K562 (cell line): ENCODE data around the gene OR10A3. TPM values are rescaled to one million over a fixed set of nuclear protein-coding genes. Genes with fewer than 3 reads are reported as not detected.

ENCODE experiments used
- ATAC-seq: fragments of 200-7000 bp; cut with Tn5 transposase; 3 replicates; pipeline ENCODE4 v1.9.1; 2020; ENCODE audit warnings: moderate library complexity
- BruUV-seq: library from RNA; stranded (reverse); fragments of 400-500 nt; replicated peaks from 2 replicates; lab custom pipeline; 2021; lab: Mats Ljungman, UMichigan
- CTCF ChIA-PET: fragments of 300-600 bp; formaldehyde crosslinking; extraction: SDS; loops from one replicate; lab custom pipeline; 2021; ENCODE audit warnings: low intra/inter-chr PET ratio; lab: Yijun Ruan, JAX
- POLR2A ChIA-PET: fragments of 300-600, 350-650 bp; sonication (Branson Sonifier 250); formaldehyde crosslinking; extraction: SDS; loops from one replicate; lab custom pipeline; 2021; ENCODE audit warnings: antibody characterized with exemption, inconsistent platforms; lab: Yijun Ruan, JAX
- DNase-seq, 4 experiments: peaks; one replicate each; pipeline versions ENCODE4 v3.0.0 to v3.0.0-alpha.2; 2011 to 2018; ENCODE audit warnings: low spot score in 3 of 4, mixed read lengths in 3 of 4; ENCODE audit errors: extremely low read depth in 1 of 4
- FAIRE-seq: peaks from 2 replicates; lab custom pipeline; 2011; peaks lifted over from hg19 to GRCh38; lab: Jason Lieb, UNC
- H2AFZ ChIP-seq: 2 replicates; pipeline ENCODE4 v1.6.0; 2011; ENCODE audit warnings: low read depth, low read length, control low read depth, inconsistent platforms
- H3K27ac ChIP-seq: fragments of 200-600 bp; 3 replicates; pipeline ENCODE4 v1.8.0; 2011; ENCODE audit warnings: low read depth, mild to moderate bottlenecking, control low read depth, inconsistent platforms, low read length, moderate library complexity, mixed read lengths; ENCODE audit errors: extremely low read depth
- H3K27me3 ChIP-seq, 2 experiments: fragments of 300-600 bp in 1 of 2; 2 replicates in 1 of 2; 3 replicates in 1 of 2; pipeline versions ENCODE4 v1.6.0 to v1.8.0; 2011; ENCODE audit warnings: inconsistent platforms in 2 of 2, low read length in 2 of 2, mild to moderate bottlenecking in 1 of 2, mixed read lengths in 1 of 2, moderate library complexity in 1 of 2; ENCODE audit not compliant: control insufficient read depth in 2 of 2, insufficient read depth in 2 of 2
- H3K36me3 ChIP-seq: fragments of 300-600 bp; 3 replicates; pipeline ENCODE4 v1.8.0; 2011; ENCODE audit warnings: mild to moderate bottlenecking, low read length, inconsistent platforms; ENCODE audit not compliant: control insufficient read depth, insufficient read depth
- H3K4me1 ChIP-seq, 2 experiments: fragments of 200-600 bp in 1 of 2; replicated peaks in 1 of 2; 2 replicates in 1 of 2; 3 replicates in 1 of 2; pipeline versions ENCODE4 v1.5.1 to v1.8.0; 2011; ENCODE audit warnings: inconsistent platforms in 2 of 2, low read length in 2 of 2, mild to moderate bottlenecking in 1 of 2, mixed read lengths in 1 of 2, moderate library complexity in 1 of 2; ENCODE audit not compliant: control insufficient read depth in 2 of 2, insufficient read depth in 2 of 2
- H3K4me2 ChIP-seq: 2 replicates; pipeline ENCODE4 v1.6.1; 2011; ENCODE audit warnings: low read length, control low read depth, inconsistent platforms, mixed read lengths; ENCODE audit not compliant: insufficient read depth
- H3K4me3 ChIP-seq: fragments of 200-600 bp; sonication (generic), shearing (Covaris generic); 2 replicates; pipeline ENCODE4 v1.5.1; 2016; ENCODE audit warnings: control low read depth, inconsistent platforms
- H3K79me2 ChIP-seq: fragments of 200-600 bp; 3 replicates; pipeline ENCODE4 v1.8.0; 2011; ENCODE audit warnings: low read length, inconsistent platforms; ENCODE audit not compliant: control insufficient read depth, insufficient read depth
- H3K9ac ChIP-seq, 2 experiments: 2 replicates each; pipeline versions ENCODE4 v1.6.0 to v1.6.1; 2011; ENCODE audit warnings: low read depth in 2 of 2, low read length in 2 of 2, control low read depth in 1 of 2, inconsistent platforms in 1 of 2, mild to moderate bottlenecking in 1 of 2, mixed read lengths in 1 of 2; ENCODE audit not compliant: insufficient read depth in 1 of 2
- H3K9me1 ChIP-seq: one replicate; pipeline ENCODE4 v1.6.0; 2011; ENCODE audit warnings: inconsistent platforms, mild to moderate bottlenecking, low read length, moderate library complexity; ENCODE audit not compliant: control insufficient read depth, insufficient read depth
- H3K9me3 ChIP-seq: replicated peaks from 2 replicates; pipeline ENCODE4 v1.5.1; 2011; ENCODE audit warnings: low read depth, low read length, inconsistent platforms; ENCODE audit not compliant: control insufficient read depth, insufficient read depth
- H4K20me1 ChIP-seq: replicated peaks from 2 replicates; pipeline ENCODE4 v1.6.1; 2011; ENCODE audit warnings: low read length, inconsistent platforms, mixed read lengths; ENCODE audit not compliant: control insufficient read depth, insufficient read depth
- ARID4B ChIP-seq: sonication (generic); formaldehyde crosslinking; IDR thresholded peaks from 2 replicates; pipeline ENCODE4 v1.8.0; 2022; ENCODE audit warnings: mild to moderate bottlenecking, missing genetic modification reagents
- BRF1 ChIP-seq: IDR thresholded peaks from 3 replicates; pipeline ENCODE4 v1.6.1; 2011; ENCODE audit warnings: borderline replicate concordance, mild to moderate bottlenecking; ENCODE audit not compliant: insufficient read length; ENCODE audit errors: extremely low read depth
- CREB3L1 ChIP-seq: fragments of 450-650 bp; IDR thresholded peaks from 2 replicates; pipeline ENCODE4 v1.6.1; 2014; ENCODE audit warnings: low read depth, mild to moderate bottlenecking, moderate library complexity, borderline replicate concordance
- ETV6 ChIP-seq, 3 experiments: fragments of 150-350 bp in 1 of 3; sonication (generic) in 1 of 3; formaldehyde crosslinking in 1 of 3; IDR thresholded peaks; 2 replicates each; pipeline versions ENCODE4 v1.6.1 to v1.8.0; 2014 to 2022; ENCODE audit warnings: borderline replicate concordance in 2 of 3, low read depth in 2 of 3, antibody characterized with exemption in 1 of 3, low read length in 1 of 3, mild to moderate bottlenecking in 1 of 3, missing genetic modification reagents in 1 of 3
- KDM5B ChIP-seq: fragments of 200-600 bp; sonication (generic); IDR thresholded peaks from 2 replicates; pipeline ENCODE4 v1.6.1; 2012; ENCODE audit warnings: low read depth, mild to moderate bottlenecking, moderate library complexity, low read length, control low read depth, inconsistent platforms; ENCODE audit not compliant: insufficient replicate concordance
- LEF1 ChIP-seq: fragments of 450-650 bp; IDR thresholded peaks from 2 replicates; pipeline ENCODE4 v1.6.1; 2016; ENCODE audit warnings: mild to moderate bottlenecking
- MEIS2 ChIP-seq: fragments of 450-650 bp; IDR thresholded peaks from 2 replicates; pipeline ENCODE4 v1.6.1; 2014; ENCODE audit warnings: mild to moderate bottlenecking; ENCODE audit not compliant: partially characterized antibody
- MTA3 ChIP-seq: fragments of 450-650 bp; formaldehyde crosslinking; IDR thresholded peaks from 2 replicates; pipeline ENCODE4 v1.6.1; 2017; ENCODE audit warnings: mild to moderate bottlenecking, borderline replicate concordance
- MYNN ChIP-seq, 2 experiments: sonication (generic); formaldehyde crosslinking in 1 of 2; IDR thresholded peaks; 2 replicates each; pipeline versions ENCODE4 v1.5.0 to v1.6.1; 2016 to 2020; ENCODE audit warnings: antibody characterized with exemption in 1 of 2, missing genetic modification reagents in 1 of 2
- SAP30 ChIP-seq: fragments of 200-600 bp; sonication (generic); IDR thresholded peaks from 2 replicates; pipeline ENCODE4 v1.6.1; 2012; ENCODE audit warnings: borderline replicate concordance, low read depth, mild to moderate bottlenecking, moderate library complexity, low read length, control low read depth, inconsistent platforms; ENCODE audit not compliant: insufficient read depth, poor library complexity, severe bottlenecking
- ZBTB9 ChIP-seq: fragments of 450-650 bp; formaldehyde crosslinking; IDR thresholded peaks from 2 replicates; pipeline ENCODE4 v1.4.0; 2020; ENCODE audit warnings: mild to moderate bottlenecking, moderate library complexity
- ZNF121 ChIP-seq: sonication (generic); formaldehyde crosslinking; conservative IDR thresholded peaks from 2 replicates; pipeline ENCODE4 v1.8.0; 2022; ENCODE audit warnings: missing genetic modification reagents
- ZNF561 ChIP-seq: fragments of 450-650 bp; formaldehyde crosslinking; conservative IDR thresholded peaks from 2 replicates; pipeline ENCODE4 v1.4.0; 2020; ENCODE audit warnings: mild to moderate bottlenecking, moderate library complexity
- WGBS: fragments of 100-300 bp; shearing (Covaris generic); methylation state at CpG from one replicate; pipeline ENCODE4 v1.1.6; 2016; ENCODE audit warnings: low coverage, mixed read lengths; ENCODE audit not compliant: insufficient coverage; ENCODE audit errors: missing lambda C conversion rate; 5-methylcytosine and 5-hydroxymethylcytosine counted together
- in situ Hi-C: fragments of 300-500 bp; cut with MboI; formaldehyde crosslinking; loops from 4 replicates; pipeline ENCODE4 v1.15.0; 2018; ENCODE audit warnings: inconsistent platforms, mixed read lengths
- intact Hi-C: fragments of 100-400 bp; cut with micrococcal nuclease; formaldehyde crosslinking; loops from 2 replicates; pipeline ENCODE4 v1.14.2; 2022
- polyA plus RNA-seq, 8 experiments: library from polyadenylated mRNA; depleted of rRNA in 4 of 8; stranded (reverse) in 5 of 8; unstranded in 3 of 8; fragments of >200 nt; fragmentation: Nextera tagmentation in 2 of 8; fragmentation: Illumina TruSeq in 1 of 8; extraction: Ambion mirVana in 2 of 8; extraction: Trizol in 1 of 8; gene quantifications; 2 replicates each; pipeline versions ENCODE4 v1.2.1 to v1.2.3, GENCODE V29; 2011 to 2014; ENCODE audit warnings: inconsistent platforms in 1 of 8, missing spikeins in 1 of 8
- total RNA-seq, 7 experiments: library from RNA; depleted of rRNA in 6 of 7; stranded (reverse); fragments of >200 nt in 6 of 7; fragmentation: Illumina TruSeq in 2 of 7; extraction: Trizol in 2 of 7; gene quantifications; 2 replicates each; pipeline versions ENCODE4 v1.2.1 to v1.2.3, GENCODE V29; 2011 to 2021; ENCODE audit warnings: low replicate concordance in 1 of 7

The OR10A3 gene
- total and polyA plus RNA-seq, 9 of the 15 experiments (the other 6 are each of a cell fraction or from before 2014, with no cell fraction given): not detected

- intact Hi-C loops (no loop called here), in situ Hi-C loops (loop anchor here (10.0 kb wide), 1 partner anchor 199 kb away; no protein-coding TSS in a partner anchor)
- Histone ChIP-seq H4K20me1 (no peaks in the 10 kb centered on the region), H3K36me3 (no peaks in the 10 kb centered on the region), H3K79me2 (no peaks in the 10 kb centered on the region), H3K4me1 (no peaks in the 10 kb centered on the region), H2AFZ (no peak overlapping the region), H3K27me3 (peaks cover 0 to 4% of the 10 kb centered on the region in 2 experiments; a peak in 1 of 5 replicates), H3K4me3 (no peak overlapping the region), H3K27ac (no peak overlapping the region), H3K9me1 (no peaks in the 10 kb centered on the region), H3K4me2 (no peak overlapping the region), H3K9ac (no peak overlapping the region), H3K9me3 (no peaks in the 10 kb centered on the region)
- no peak for FAIRE-seq
- no peak for DNase-seq
- no TSS peak for BruUV-seq
- ATAC-seq: no peak
- ChIA-PET CTCF (no interaction called here), POLR2A (no interaction called here)
- 0% methylated on average over 1 of the region's 1 CpG for WGBS
- TF ChIP-seq ZBTB9 (CRISPR knock-in tag): no peak
- TF ChIP-seq ETV6 (IDR thresholded peaks at IDR 0.05; ENCODE audit: borderline replicate concordance in 1 of 2, low read depth in 2 of 2, low read length in 1 of 2): no peak
- TF ChIP-seq ETV6 (CRISPR knock-in tag; IDR thresholded peaks at IDR 0.05; ENCODE audit: borderline replicate concordance): no peak
- no peak for TF ChIP-seq MTA3
- TF ChIP-seq ZNF561 (CRISPR knock-in tag): no peak
- no peak for TF ChIP-seq ARID4B
- no peak for TF ChIP-seq KDM5B
- no peak for TF ChIP-seq MEIS2
- no peak for TF ChIP-seq SAP30
- TF ChIP-seq MYNN (IDR thresholded peaks at IDR 0.05): no peak
- no peak for TF ChIP-seq MYNN (CRISPR knock-in tag; IDR thresholded peaks at IDR 0.05)
- TF ChIP-seq BRF1: no peak
- TF ChIP-seq ZNF121 (CRISPR knock-in tag): no peak
- no peak for TF ChIP-seq LEF1
- no peak for TF ChIP-seq CREB3L1
Observed at GRCh38 chr11:7896009-7896785, 45.3 kb downstream of the OR10A3 start.
